Measurements from ENCODE around the gene PTPRD. TPM values are rescaled to one million over a fixed set of nuclear protein-coding genes. Genes with fewer than 3 reads are reported as not detected.

Gene PTPRD
- total RNA-seq, 1 experiment from 2014 or later, result 69.6 TPM

DNA sequence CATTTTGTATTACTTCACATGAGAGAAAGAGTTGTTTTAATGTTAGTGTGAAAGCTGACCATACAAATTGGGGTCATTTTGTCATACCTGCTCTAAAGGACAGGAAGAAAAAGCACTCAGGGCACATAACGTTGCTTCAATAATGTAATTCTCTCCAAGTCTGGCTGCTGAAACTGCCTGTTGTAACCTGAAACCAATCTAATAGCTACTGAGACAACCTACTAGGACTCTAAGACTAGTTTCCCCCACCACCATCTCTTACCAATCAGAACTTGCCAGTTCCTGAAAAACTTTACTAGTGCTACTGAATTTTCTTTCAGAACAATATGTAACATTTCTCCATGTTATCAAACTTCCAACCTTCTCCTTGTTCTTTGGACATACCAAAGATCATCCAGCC lies 374.7 kb downstream of the PTPRD start (continued):
- TF ChIP-seq, protein P1, sequence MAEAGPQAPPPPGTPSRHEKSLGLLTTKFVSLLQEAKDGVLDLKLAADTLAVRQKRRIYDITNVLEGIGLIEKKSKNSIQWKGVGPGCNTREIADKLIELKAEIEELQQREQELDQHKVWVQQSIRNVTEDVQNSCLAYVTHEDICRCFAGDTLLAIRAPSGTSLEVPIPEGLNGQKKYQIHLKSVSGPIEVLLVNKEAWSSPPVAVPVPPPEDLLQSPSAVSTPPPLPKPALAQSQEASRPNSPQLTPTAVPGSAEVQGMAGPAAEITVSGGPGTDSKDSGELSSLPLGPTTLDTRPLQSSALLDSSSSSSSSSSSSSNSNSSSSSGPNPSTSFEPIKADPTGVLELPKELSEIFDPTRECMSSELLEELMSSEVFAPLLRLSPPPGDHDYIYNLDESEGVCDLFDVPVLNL (CRISPR knock-in tag; IDR thresholded peaks at IDR 0.05; ENCODE audit: borderline replicate concordance, low read depth), result no peak
- no peak for TF ChIP-seq OVOL2 (CRISPR knock-in tag; IDR thresholded peaks at IDR 0.05; ENCODE audit: borderline replicate concordance)

DNA sequence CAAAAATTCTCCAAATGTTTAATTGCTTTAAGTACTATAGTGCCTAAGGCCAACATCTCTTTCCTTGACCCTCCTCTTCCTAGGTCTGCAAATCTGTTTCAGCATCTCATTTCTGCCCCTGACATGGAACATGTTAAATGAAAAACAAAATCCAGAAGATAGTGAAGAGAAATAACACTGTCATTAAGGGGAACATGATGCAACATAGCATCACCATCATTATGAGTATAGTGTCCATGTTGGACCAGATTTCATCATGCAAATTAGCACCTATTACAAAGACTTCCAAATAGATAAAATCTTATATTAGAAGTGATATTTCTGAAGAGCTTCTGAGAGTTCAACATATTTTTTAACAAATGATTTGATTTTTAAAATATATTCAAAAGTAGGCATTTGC lies 375.2 kb downstream of the PTPRD start:
- Mint-ChIP-seq H3K36me3 (no peaks in the 10 kb centered on the region), H3K27ac (no peak overlapping the region), H3K4me1 (peaks cover 20% of the 10 kb centered on the region), H3K9me3 (peaks cover 4% of the 10 kb centered on the region; the same call in 1 of the 2 replicates), H3K4me3 (no peak overlapping the region), H3K27me3 (ENCODE audit: low read depth) (no peaks in the 10 kb centered on the region)
- DNase-seq (ENCODE audit: low spot score) (no peak), ATAC-seq (no peak)
- POLR2A ChIA-PET, result no interaction called here
- TF ChIP-seq, protein P2, sequence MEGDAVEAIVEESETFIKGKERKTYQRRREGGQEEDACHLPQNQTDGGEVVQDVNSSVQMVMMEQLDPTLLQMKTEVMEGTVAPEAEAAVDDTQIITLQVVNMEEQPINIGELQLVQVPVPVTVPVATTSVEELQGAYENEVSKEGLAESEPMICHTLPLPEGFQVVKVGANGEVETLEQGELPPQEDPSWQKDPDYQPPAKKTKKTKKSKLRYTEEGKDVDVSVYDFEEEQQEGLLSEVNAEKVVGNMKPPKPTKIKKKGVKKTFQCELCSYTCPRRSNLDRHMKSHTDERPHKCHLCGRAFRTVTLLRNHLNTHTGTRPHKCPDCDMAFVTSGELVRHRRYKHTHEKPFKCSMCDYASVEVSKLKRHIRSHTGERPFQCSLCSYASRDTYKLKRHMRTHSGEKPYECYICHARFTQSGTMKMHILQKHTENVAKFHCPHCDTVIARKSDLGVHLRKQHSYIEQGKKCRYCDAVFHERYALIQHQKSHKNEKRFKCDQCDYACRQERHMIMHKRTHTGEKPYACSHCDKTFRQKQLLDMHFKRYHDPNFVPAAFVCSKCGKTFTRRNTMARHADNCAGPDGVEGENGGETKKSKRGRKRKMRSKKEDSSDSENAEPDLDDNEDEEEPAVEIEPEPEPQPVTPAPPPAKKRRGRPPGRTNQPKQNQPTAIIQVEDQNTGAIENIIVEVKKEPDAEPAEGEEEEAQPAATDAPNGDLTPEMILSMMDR (IDR thresholded peaks at IDR 0.05), result no peak
- TF ChIP-seq, protein P3, sequence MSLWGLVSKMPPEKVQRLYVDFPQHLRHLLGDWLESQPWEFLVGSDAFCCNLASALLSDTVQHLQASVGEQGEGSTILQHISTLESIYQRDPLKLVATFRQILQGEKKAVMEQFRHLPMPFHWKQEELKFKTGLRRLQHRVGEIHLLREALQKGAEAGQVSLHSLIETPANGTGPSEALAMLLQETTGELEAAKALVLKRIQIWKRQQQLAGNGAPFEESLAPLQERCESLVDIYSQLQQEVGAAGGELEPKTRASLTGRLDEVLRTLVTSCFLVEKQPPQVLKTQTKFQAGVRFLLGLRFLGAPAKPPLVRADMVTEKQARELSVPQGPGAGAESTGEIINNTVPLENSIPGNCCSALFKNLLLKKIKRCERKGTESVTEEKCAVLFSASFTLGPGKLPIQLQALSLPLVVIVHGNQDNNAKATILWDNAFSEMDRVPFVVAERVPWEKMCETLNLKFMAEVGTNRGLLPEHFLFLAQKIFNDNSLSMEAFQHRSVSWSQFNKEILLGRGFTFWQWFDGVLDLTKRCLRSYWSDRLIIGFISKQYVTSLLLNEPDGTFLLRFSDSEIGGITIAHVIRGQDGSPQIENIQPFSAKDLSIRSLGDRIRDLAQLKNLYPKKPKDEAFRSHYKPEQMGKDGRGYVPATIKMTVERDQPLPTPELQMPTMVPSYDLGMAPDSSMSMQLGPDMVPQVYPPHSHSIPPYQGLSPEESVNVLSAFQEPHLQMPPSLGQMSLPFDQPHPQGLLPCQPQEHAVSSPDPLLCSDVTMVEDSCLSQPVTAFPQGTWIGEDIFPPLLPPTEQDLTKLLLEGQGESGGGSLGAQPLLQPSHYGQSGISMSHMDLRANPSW (CRISPR knock-in tag; conservative IDR thresholded peaks at IDR 0.05; ENCODE audit: low read depth), result no peak
- CTCF ChIA-PET, result interaction anchor here (1.4 kb wide), 1 partner anchor 32 kb away, joined by 5 read pairs; no protein-coding TSS in a partner anchor

DNA sequence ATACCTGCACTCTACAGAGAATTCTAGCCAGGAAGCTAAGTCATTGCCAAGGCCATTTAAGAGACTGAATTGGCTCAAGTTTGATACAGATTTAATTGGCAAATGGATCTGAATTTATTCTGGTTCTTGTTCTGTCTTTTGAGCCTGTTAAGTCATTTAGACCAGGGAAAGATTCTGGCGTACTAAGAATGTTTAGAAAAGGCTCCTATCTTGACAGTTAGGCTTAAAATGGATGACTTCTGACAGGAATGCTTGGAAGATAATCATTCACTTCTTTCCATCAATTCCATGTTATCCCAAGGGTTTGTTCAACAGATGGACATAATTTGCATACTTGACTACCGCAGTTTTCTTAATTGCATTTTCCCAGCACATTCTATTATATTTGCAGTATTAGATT lies 376.6 kb downstream of the PTPRD start:
- CTCF ChIA-PET, result no interaction called here
- Mint-ChIP-seq H3K4me1 (peaks cover 30% of the 10 kb centered on the region), H3K27ac (no peak overlapping the region), H3K9me3 (peaks cover 4% of the 10 kb centered on the region; the same call in 1 of the 2 replicates), H3K36me3 (no peaks in the 10 kb centered on the region), H3K27me3 (ENCODE audit: low read depth) (no peaks in the 10 kb centered on the region), H3K4me3 (no peak overlapping the region)
- ATAC-seq, result no peak
- no peak for TF ChIP-seq TCF7 (CRISPR knock-in tag; IDR thresholded peaks at IDR 0.05; ENCODE audit: low read depth)
- TF ChIP-seq, protein P4, sequence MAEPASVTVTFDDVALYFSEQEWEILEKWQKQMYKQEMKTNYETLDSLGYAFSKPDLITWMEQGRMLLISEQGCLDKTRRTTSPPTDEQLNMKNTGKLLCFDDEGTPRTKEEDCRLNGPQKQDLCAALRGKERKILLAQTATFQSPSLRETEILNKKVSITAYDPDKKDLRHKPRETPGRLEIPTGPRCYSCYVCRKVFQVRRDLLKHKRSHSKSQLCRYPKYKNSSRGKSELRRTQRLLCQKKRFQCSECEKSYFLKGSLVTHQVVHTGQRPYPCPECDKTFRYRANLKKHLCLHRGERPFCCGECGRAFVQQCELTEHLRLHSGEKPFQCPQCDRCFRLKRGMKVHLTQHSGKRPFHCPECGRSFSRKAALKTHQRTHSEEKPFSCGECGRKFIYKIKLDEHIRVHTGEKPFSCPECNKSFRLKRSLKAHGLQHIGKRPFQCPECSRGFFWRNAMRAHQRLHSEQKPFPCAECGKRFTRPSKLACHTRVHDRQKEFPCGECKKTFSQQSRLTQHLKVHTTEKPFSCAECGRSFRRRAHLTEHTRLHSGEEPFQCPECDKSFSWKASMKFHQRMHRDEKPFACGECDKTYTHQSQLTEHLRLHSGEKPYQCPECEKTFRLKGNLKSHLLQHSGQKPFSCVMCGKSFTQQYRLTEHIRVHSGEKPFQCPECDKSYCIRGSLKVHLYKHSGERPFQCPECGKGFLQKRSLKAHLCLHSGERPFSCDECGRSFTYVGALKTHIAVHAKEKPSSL (CRISPR knock-in tag; conservative IDR thresholded peaks at IDR 0.05), result no peak
- TF ChIP-seq ZNF671 (CRISPR knock-in tag; IDR thresholded peaks at IDR 0.05), result no peak
- TF ChIP-seq, protein P5, sequence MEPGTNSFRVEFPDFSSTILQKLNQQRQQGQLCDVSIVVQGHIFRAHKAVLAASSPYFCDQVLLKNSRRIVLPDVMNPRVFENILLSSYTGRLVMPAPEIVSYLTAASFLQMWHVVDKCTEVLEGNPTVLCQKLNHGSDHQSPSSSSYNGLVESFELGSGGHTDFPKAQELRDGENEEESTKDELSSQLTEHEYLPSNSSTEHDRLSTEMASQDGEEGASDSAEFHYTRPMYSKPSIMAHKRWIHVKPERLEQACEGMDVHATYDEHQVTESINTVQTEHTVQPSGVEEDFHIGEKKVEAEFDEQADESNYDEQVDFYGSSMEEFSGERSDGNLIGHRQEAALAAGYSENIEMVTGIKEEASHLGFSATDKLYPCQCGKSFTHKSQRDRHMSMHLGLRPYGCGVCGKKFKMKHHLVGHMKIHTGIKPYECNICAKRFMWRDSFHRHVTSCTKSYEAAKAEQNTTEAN (CRISPR knock-in tag; IDR thresholded peaks at IDR 0.05), result no peak
- TF ChIP-seq, protein P6, sequence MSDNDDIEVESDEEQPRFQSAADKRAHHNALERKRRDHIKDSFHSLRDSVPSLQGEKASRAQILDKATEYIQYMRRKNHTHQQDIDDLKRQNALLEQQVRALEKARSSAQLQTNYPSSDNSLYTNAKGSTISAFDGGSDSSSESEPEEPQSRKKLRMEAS (CRISPR knock-in tag; IDR thresholded peaks at IDR 0.05), result no peak
- TF ChIP-seq ZNF121 (CRISPR knock-in tag; IDR thresholded peaks at IDR 0.05), result no peak
- TF ChIP-seq, protein P7, sequence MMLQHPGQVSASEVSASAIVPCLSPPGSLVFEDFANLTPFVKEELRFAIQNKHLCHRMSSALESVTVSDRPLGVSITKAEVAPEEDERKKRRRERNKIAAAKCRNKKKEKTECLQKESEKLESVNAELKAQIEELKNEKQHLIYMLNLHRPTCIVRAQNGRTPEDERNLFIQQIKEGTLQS (CRISPR knock-in tag; conservative IDR thresholded peaks at IDR 0.05), result no peak
- no peak for TF ChIP-seq JAZF1 (CRISPR knock-in tag; IDR thresholded peaks at IDR 0.05)
- TF ChIP-seq, protein P8, sequence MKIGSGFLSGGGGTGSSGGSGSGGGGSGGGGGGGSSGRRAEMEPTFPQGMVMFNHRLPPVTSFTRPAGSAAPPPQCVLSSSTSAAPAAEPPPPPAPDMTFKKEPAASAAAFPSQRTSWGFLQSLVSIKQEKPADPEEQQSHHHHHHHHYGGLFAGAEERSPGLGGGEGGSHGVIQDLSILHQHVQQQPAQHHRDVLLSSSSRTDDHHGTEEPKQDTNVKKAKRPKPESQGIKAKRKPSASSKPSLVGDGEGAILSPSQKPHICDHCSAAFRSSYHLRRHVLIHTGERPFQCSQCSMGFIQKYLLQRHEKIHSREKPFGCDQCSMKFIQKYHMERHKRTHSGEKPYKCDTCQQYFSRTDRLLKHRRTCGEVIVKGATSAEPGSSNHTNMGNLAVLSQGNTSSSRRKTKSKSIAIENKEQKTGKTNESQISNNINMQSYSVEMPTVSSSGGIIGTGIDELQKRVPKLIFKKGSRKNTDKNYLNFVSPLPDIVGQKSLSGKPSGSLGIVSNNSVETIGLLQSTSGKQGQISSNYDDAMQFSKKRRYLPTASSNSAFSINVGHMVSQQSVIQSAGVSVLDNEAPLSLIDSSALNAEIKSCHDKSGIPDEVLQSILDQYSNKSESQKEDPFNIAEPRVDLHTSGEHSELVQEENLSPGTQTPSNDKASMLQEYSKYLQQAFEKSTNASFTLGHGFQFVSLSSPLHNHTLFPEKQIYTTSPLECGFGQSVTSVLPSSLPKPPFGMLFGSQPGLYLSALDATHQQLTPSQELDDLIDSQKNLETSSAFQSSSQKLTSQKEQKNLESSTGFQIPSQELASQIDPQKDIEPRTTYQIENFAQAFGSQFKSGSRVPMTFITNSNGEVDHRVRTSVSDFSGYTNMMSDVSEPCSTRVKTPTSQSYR (CRISPR knock-in tag; IDR thresholded peaks at IDR 0.05), result no peak
- TF ChIP-seq FOXJ3 (CRISPR knock-in tag; IDR thresholded peaks at IDR 0.05; ENCODE audit: borderline replicate concordance), result no peak
- no peak for TF ChIP-seq RELA (CRISPR knock-in tag; IDR thresholded peaks at IDR 0.05; ENCODE audit: borderline replicate concordance)
- DNase-seq (ENCODE audit: low spot score), result no peak
- POLR2A ChIA-PET, result no interaction called here
